Smooth muscle cell (in vitro differentiated cells): ENCODE data around the gene DNAJB13. TPM values are rescaled to one million over a fixed set of nuclear protein-coding genes. Genes with fewer than 3 reads are reported as not detected.

Experiments used
- DNase-seq: peaks from one replicate; lab custom pipeline; 2025; ENCODE audit not compliant: unreplicated experiment; lab: John Stamatoyannopoulos, UW
- H2AFZ ChIP-seq: fragments of 200-600 bp; sonication (generic); 2 replicates; pipeline ENCODE4 v1.6.0; 2016; ENCODE audit warnings: antibody characterized with exemption, low read depth, mild to moderate bottlenecking
- H3F3A ChIP-seq: fragments of 200-600 bp; sonication (generic); 2 replicates; pipeline ENCODE4 v1.6.0; 2017; ENCODE audit warnings: antibody characterized with exemption, low read depth
- H3K27ac ChIP-seq: fragments of 200-600 bp; sonication (generic); 2 replicates; pipeline ENCODE4 v1.5.1; 2016; ENCODE audit warnings: low read depth, mild to moderate bottlenecking
- H3K27me3 ChIP-seq: fragments of 200-600 bp; sonication (generic); 2 replicates; pipeline ENCODE4 v1.6.1; 2016; ENCODE audit warnings: low read depth, mild to moderate bottlenecking
- H3K36me3 ChIP-seq: fragments of 200-600 bp; sonication (generic); 2 replicates; pipeline ENCODE4 v1.5.1; 2016; ENCODE audit warnings: low read depth
- H3K4me1 ChIP-seq: fragments of 200-600 bp; sonication (generic); 2 replicates; pipeline ENCODE4 v1.5.1; 2016; ENCODE audit warnings: low read depth
- H3K4me2 ChIP-seq: fragments of 200-600 bp; sonication (generic); 2 replicates; pipeline ENCODE4 v1.6.0; 2016; ENCODE audit warnings: mild to moderate bottlenecking
- H3K4me3 ChIP-seq: fragments of 200-600 bp; sonication (generic); 2 replicates; pipeline ENCODE4 v1.5.1; 2016; ENCODE audit warnings: mild to moderate bottlenecking
- H3K79me2 ChIP-seq: fragments of 200-600 bp; sonication (generic); 2 replicates; pipeline ENCODE4 v1.6.0; 2016; ENCODE audit warnings: low read depth, mild to moderate bottlenecking
- H3K9ac ChIP-seq: fragments of 200-600 bp; sonication (generic); 2 replicates; pipeline ENCODE4 v1.6.0; 2016; ENCODE audit warnings: low read depth
- H3K9me3 ChIP-seq: fragments of 200-600 bp; sonication (generic); replicated peaks from 2 replicates; pipeline ENCODE4 v1.5.1; 2016; ENCODE audit warnings: low read depth
- H4K20me1 ChIP-seq: fragments of 200-600 bp; sonication (generic); 2 replicates; pipeline ENCODE4 v1.6.0; 2016; ENCODE audit warnings: low read depth
- CTCF ChIP-seq: fragments of 200-600 bp; sonication (generic); IDR thresholded peaks from 2 replicates; pipeline ENCODE4 v1.5.1; 2017; ENCODE audit warnings: borderline replicate concordance, mild to moderate bottlenecking, antibody characterized with exemption; ENCODE audit not compliant: insufficient read depth, poor library complexity, severe bottlenecking
- whole genome bisulfite sequencing: methylation state at CpG from one replicate; pipeline ENCODE4 v1.1.7; 2016; ENCODE audit warnings: low lambda C conversion rate; 5-methylcytosine and 5-hydroxymethylcytosine counted together
- polyA plus RNA-seq: library from polyadenylated mRNA; unstranded; fragments of >200 nt; fragmentation: Nextera tagmentation; extraction: Ambion mirVana; gene quantifications from 2 replicates; pipeline ENCODE4 v1.2.1, GENCODE V29; 2016
- total RNA-seq: library from RNA; depleted of rRNA; stranded (reverse); fragments of >200 nt; gene quantifications from 2 replicates; pipeline ENCODE4 v1.2.3, GENCODE V29; 2014

The DNAJB13 gene
- total and polyA plus RNA-seq, 2 experiments from 2014 or later = not detected

GRCh38 chr11:74012074-74012809, 61.4 kb downstream of the DNAJB13 start:
- WGBS = 96% methylated on average over 14 of the region's 14 CpGs
- Histone ChIP-seq H3K9me3 (no peaks in the 10 kb centered on the region), H3K4me3 (no peak overlapping the region), H3K27me3 (no peaks in the 10 kb centered on the region), H3K4me1 (no peaks in the 10 kb centered on the region), H3K27ac (peak overlapping the region; percentile 11), H3K79me2 (no peaks in the 10 kb centered on the region), H2AFZ (no peak overlapping the region), H3K36me3 (no peaks in the 10 kb centered on the region), H3F3A (no peaks in the 10 kb centered on the region), H4K20me1 (no peaks in the 10 kb centered on the region), H3K4me2 (peak overlapping the region; percentile 39), H3K9ac (no peak overlapping the region)
- TF ChIP-seq CTCF = no peak
- DNase-seq = no peak

DNA sequence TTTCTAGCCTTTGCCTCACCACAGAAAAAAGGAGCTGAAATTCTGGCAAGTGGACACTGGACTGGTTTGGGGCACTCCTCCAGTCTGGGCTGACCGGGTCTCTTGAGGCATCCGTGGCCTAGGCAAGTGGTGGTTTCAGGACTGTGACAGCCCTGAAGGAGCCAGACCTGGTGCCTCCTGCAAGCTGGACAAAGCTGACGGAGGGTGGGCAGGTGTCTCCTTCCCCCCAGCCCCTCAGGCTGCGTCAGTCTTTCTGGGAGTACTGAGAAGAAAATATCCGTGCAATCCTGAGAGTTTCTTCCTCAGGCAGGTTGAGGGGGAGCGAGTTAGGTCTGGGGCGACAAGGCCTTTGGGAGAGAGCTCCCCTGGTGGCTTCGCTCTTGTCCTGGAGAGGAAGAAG, 62.3 kb downstream of the DNAJB13 start:
- 98% methylated on average over 8 of the region's 8 CpGs for WGBS
- Histone ChIP-seq H3K9ac (no peak overlapping the region), H3K27me3 (no peaks in the 10 kb centered on the region), H3F3A (no peaks in the 10 kb centered on the region), H3K4me3 (no peak overlapping the region), H3K27ac (no peak overlapping the region), H3K79me2 (no peaks in the 10 kb centered on the region), H3K4me2 (no peak overlapping the region), H4K20me1 (no peaks in the 10 kb centered on the region), H2AFZ (no peak overlapping the region), H3K4me1 (no peaks in the 10 kb centered on the region), H3K36me3 (no peaks in the 10 kb centered on the region), H3K9me3 (no peaks in the 10 kb centered on the region)
- DNase-seq = no peak
- TF ChIP-seq CTCF = no peak

DNA sequence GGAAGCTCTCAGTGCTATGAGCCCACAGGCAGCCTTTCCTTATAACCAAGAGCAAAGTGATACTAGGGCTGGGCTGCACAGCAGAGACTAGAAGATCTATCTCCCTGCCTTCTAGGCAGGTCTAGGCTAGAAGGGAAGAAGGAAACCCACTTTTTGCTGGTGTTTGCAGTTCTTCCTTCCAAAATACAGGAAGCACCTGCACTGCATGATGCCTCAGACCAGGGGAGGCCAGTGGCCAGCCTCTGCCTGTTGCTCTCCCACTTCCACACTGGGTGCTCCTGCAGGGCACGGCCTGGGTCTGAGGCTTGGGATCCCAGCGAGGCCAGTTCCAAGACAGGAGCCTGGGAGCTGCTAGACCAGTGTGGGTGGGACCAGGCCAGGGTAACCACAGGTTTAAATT, 64.1 kb downstream of the DNAJB13 start:
- Histone ChIP-seq H3K27ac (no peak overlapping the region), H4K20me1 (no peaks in the 10 kb centered on the region), H3K9me3 (no peaks in the 10 kb centered on the region), H3K9ac (no peak overlapping the region), H3K27me3 (no peaks in the 10 kb centered on the region), H3K4me1 (peaks cover 7% of the 10 kb centered on the region), H3K4me2 (no peak overlapping the region), H3K4me3 (no peak overlapping the region), H2AFZ (no peak overlapping the region), H3K36me3 (no peaks in the 10 kb centered on the region), H3F3A (peaks cover 8% of the 10 kb centered on the region), H3K79me2 (no peaks in the 10 kb centered on the region)
- 95% methylated on average over 2 of the region's 2 CpGs for WGBS
- TF ChIP-seq CTCF = no peak
- no peak for DNase-seq
